Heart left ventricle (tissue), 13 donors: Measurements from ENCODE around the gene NALCN.
A peak's percentile ranks its signal among the peaks of the same experiment; 100 is the strongest.

Experiments used
- CTCF ChIP-seq, 12 donors: fragments of 200-600 bp; sonication (generic) in 4 of 12; IDR thresholded peaks; one replicate each; pipeline versions ENCODE4 v1.5.0 to v1.8.0; 2018 to 2022; ENCODE audit warnings: antibody characterized with exemption in 12 of 12, mild to moderate bottlenecking in 5 of 12
- POLR2A ChIP-seq, 2 donors: fragments of 450-650 bp; IDR thresholded peaks; one replicate each; pipeline ENCODE4 v1.6.1; 2017; ENCODE audit warnings: antibody characterized with exemption in 2 of 2, mild to moderate bottlenecking in 2 of 2, moderate library complexity in 2 of 2
- donor health status: ischemic (EF 13 %, LVEDD 7.1; RV severe dilation, severe dysfunction).
- donor health status: DM: no; HTN: yes; CAD: no.
- donor health status: DM: no; HTN: no; CAD: no.
- donor health status: ischemic (EF 25% LVEDD 6.9; RV normal size, moderate dysfunction).
- donor health status: ischemic (EF 25% LVEDD 5.7; RV mildly dilated, moderate dysfunction).
- donor health status: ischemic (EF 35%, LVEDD 5.7; RV mildly dilated, moderate dysfunction).
- donor health status: nonischemic (EF 11% LVEDD 7.7; RV severe dilation, severe dysfunction).
- donor health status: DM: yes; HTN: yes; CAD: no.
- donor health status: PGD.
- donor health status: ischemic (EF 29% LVEDD 5.4; RV normal size, mild dysfunction).
- donor health status: nonischemic (EF 23%, LVEDD 6.1; RV moderate dilation, normal function).

DNA sequence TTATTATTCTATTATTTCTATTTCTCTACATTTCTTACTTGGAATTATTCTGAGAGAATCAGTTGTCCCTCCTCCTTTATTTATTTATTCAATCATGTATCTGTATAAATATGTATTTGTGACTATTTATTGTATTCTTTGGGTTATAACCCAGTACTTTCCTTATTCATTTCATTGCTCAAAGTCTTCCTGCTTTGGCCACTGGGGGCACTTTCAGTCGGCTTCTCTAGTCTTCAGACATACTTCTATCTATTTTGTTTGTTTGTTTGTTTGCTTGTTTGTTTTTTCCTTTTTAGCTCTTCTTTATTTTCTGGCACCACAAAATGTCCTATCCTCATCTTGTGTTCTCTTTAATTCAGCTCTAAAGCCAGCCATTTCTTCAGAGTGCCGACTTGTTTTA, 260.4 kb downstream of the NALCN start:
- no peak for TF ChIP-seq POLR2A (IDR thresholded peaks at IDR 0.05)
- peak in 6 of 12 donors; percentile 7 to 33 (median 20) for TF ChIP-seq CTCF (IDR thresholded peaks at IDR 0.05)
